HG02885 (cell line): Measurements from ENCODE around the gene ODAD3.
"Not testable (repeated sequence)": the region's sequence is repeated elsewhere in the genome, so short reads cannot be mapped to it uniquely, and the experiment has no call there.

ENCODE experiments used
- ATAC-seq: cut with Tn5 transposase; IDR thresholded peaks from one replicate; pipeline ENCODE4 v1.9.1; 2021; ENCODE audit warnings: mild to moderate bottlenecking; ENCODE audit not compliant: unreplicated experiment, poor library complexity

Gene ODAD3

GRCh38 chr19:11445141-11445540, 10.2 kb upstream of the ODAD3 start:
- ATAC-seq: no peak

DNA sequence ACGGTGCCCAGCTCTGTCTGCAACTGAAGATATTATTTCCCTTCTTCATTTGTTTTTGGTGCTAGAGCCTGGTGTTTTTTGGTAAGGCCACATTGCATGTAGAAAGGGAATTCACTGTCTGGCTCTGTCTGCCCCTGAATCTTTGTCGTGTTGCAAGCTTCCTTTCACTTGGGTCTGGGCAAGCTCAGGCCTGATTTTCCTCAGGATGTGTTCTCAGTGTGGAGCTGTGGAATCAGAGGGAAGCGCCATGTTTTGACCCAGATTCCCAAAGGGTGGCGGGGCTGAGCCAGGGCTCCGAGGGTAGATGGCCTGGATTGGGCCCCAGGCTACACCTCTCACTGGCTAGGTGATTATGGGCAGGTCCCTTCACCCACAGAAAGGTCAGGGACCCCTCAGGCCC, 9.1 kb upstream of the ODAD3 start:
- ATAC-seq: no peak

- no peak for ATAC-seq
Measured at GRCh38 chr19:11437955-11438354, 3.0 kb upstream of the ODAD3 start.

GRCh38 chr19:11435833-11436313, 952 bp upstream of the ODAD3 start:
- no peak for ATAC-seq

- ATAC-seq: peak; percentile 14
Measured at GRCh38 chr19:11434703-11435056, 241 bp downstream of the ODAD3 start.

- not testable (repeated sequence) for ATAC-seq
Measured at GRCh38 chr19:11433526-11433925, 1.4 kb downstream of the ODAD3 start.

GRCh38 chr19:11426656-11427055, 8.3 kb downstream of the ODAD3 start:
- ATAC-seq: no peak

DNA sequence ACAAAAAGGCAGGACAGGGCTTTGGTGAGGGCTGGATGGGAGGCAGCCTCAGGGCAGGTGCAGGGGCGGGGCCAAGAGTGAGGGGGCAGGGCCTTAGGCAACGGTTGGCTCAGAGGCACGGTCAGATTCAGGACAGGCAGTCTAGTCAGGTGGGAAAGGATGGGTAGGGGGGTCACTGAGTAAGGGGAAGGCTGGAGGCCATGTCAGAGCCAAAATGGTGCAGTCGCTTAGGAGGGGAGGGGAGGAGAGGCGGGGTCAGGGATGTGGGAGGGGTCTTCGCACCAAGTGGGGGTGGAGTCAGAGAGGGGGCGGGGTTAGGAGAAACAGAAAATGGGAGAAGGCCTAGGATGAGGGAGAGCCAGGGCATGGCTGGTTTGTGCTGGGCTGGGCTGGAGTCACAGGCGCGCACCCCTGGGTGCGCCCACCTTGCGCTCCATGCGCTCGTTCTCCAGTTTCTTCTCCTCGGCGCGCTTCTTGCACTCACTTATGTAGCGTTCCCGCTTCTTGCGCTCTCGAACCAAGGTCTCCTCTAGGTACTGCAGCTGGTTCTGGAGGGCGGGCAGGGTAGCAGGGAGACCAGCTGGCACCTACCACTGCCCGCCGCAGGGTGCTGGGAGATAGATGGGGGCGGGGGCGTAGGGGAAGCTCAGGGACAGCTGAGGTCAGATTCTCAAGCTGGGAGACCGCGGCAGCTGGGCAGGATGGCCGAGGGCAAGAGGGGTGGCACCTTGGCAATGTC, 9.0 kb downstream of the ODAD3 start:
- no peak for ATAC-seq

- no peak for ATAC-seq
Measured at GRCh38 chr19:11423791-11424181, 11.1 kb downstream of the ODAD3 start.

- no peak for ATAC-seq
Measured at GRCh38 chr19:11423164-11423790, 11.6 kb downstream of the ODAD3 start.

- peak; percentile 56 for ATAC-seq
Measured at GRCh38 chr19:11422163-11423065, 12.5 kb downstream of the ODAD3 start.

GRCh38 chr19:11421371-11422098, 13.4 kb downstream of the ODAD3 start:
- ATAC-seq: no peak

- ATAC-seq: no peak
Measured at GRCh38 chr19:11420429-11421370, 14.2 kb downstream of the ODAD3 start.

DNA sequence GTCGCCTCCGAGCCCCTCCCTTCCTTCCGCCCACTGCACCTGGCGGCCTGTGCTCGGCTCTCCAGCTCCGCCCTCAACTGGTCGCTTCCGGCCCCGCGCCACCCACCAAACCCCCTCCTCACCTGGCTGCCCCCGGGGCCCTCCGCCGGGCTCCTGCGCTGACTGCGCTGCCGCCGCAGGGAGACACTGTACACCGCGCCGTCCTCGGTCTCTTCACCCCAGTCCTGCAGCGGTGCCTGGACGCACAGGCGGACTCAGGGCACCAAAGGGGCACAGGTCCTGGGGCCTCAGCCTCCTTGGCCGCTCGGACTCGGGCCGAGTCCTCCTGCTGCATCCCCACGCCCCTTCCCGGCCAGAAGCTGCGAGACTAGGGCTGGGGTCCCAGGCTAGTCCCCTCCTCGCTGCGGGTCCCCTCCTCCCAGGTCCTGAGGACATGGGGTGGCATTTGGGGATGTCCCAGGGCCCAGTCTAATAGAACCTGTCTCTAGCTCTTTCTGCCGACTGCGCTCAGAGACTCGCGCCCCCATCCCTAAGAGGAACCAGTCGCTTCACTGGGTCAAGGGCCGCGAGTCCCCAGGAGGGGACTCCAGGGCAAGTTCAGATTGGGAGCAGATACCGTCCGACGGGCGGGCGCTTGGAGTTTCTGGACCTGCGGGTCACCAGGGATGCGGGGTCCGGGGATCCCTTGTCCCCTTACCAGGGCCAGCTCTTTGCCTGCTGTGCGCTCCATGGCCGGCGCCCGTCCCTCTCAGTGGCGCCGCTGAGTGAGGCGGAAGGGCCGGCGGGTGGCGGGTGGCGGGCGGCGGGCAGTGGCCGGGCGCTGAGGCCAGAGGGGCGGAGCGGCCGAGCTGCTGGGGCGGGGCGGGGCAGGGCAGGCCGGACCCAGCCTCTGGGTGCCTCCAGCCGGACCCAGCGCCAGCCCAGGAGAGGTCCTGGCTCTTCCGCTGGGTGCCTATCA, 16.1 kb downstream of the ODAD3 start, which contains the start of gene RGL3:
Gene RGL3, minus strand, starts transcription at position 766 of the 958 bp plus-strand sequence. Its CDS starts 36 bp downstream, at position 730.
- ATAC-seq: no peak

GRCh38 chr19:11418094-11418548, 16.8 kb downstream of the ODAD3 start:
- ATAC-seq: no peak

DNA sequence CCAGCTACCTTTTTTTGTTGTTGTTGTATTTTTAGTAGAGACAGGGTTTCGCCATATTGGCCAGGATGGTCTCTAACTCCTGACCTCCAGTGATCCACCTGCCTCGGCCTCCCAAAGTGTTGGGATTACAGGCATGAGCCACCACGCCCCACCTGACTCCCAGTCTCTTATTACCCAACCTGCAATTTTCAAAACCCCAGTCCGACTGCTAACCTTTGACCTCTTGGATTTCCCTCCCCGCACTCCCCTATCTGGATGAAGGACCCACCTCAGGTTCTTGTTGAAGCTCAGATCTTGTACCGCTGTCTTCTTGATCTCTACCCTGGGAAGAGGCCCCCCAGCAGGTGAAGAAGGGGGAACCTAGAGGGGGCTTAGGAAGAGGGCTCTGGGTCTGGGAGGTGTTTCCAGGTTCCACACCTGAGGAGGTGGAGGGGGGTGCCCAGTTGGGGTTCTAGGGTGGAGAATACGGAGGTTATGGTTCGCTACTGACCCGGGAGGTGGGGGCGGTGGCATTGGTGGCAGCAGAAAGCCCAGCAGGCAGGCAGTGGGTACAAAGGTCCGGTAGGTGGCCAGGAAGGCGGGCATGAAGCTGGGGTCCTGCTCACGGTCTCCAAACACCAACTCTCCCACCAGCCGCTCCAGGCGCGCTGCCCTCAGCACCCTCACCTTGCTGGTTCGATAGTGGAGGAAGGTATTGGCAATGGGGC, 18.4 kb downstream of the ODAD3 start:
- no peak for ATAC-seq

GRCh38 chr19:11414544-11414943, 20.4 kb downstream of the ODAD3 start:
- ATAC-seq: no peak
